ENCODE results near the gene KANK3. TPM values are rescaled to one million over a fixed set of nuclear protein-coding genes. Genes with fewer than 3 reads are reported as not detected.
A peak's percentile ranks its signal among the peaks of the same experiment; 100 is the strongest.

Gene KANK3
- total and polyA plus RNA-seq, 9 of the 15 experiments (the other 6 are each of a cell fraction or from before 2014, with no cell fraction given): 0.03 to 0.40 (median 0.08) TPM; not detected in 6

DNA sequence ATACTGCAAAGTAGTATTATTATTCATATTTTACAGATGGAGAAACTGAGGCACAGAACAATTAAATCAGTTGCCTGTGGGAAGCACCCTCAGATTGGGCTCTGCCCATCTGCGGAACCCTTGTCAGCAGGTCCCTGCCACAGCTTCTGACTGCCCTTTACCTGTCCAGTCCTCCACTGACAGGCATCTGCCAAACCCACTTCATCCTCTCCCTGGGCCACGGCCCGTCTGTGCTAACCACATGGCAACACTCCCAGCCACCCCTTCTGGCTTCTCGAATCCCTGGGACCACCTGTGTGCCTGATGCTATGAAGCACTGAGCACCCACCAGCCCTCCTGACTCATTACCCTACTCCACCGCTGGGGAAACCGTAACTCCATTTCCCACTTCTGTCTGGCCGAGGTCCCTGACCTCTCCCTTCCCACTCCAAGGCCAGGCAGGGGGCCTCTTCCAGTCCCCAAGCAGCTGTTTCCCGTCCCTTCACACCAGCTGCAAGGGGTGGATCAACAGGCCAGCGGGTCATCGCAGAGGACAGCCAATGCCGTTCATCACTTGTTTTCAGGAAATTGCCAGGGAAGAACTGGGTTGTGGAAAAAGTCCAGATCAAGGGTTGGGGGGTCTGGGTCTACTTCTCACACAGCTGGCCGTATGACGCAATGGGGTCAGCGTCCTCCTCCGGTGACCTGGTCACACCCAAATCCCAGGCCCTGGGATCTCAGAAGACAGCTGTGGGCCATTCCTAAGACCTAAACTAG, 2.5 kb downstream of the KANK3 start:
- in situ Hi-C loops (cut with MboI): no loop called here
- no TSS peak for BruUV-seq (replicated peaks)
- intact Hi-C loops (cut with micrococcal nuclease): no loop called here
- H3K4me2 ChIP-seq (ENCODE audit: insufficient read depth, low read length): no peak overlapping the region
- CTCF ChIA-PET (ENCODE audit: low intra/inter-chr PET ratio): no interaction called here
- FAIRE-seq (peak; percentile 29), ATAC-seq (peak; percentile 45), DNase-seq (ENCODE audit: extremely low read depth in 1 of 4, low spot score in 3 of 4) (peak in 2 of 4 experiments; percentile 50 to 59)
- 9% methylated on average over 15 of the region's 15 CpGs for WGBS (ENCODE audit: insufficient coverage, low coverage, missing lambda C conversion rate)
- H3K9ac ChIP-seq (ENCODE audit: insufficient read depth in 1 of 2, low read depth in 2 of 2, low read length in 2 of 2): peak overlapping the region in 1 of 2 experiments; percentile 76; a peak in 2 of 4 replicates
- H3K36me3 ChIP-seq (ENCODE audit: control insufficient read depth, insufficient read depth, low read length): no peaks in the 10 kb centered on the region
- no peaks in the 10 kb centered on the region for H3K9me1 ChIP-seq (ENCODE audit: control insufficient read depth, insufficient read depth, low read length)
- no peak overlapping the region for H3K4me3 ChIP-seq
- H3K79me2 ChIP-seq (ENCODE audit: control insufficient read depth, insufficient read depth, low read length): no peaks in the 10 kb centered on the region
- peaks cover 0 to 10% of the 10 kb centered on the region in 2 experiments; a peak in 3 of 5 replicates for H3K27me3 ChIP-seq (ENCODE audit: control insufficient read depth in 2 of 2, insufficient read depth in 2 of 2, low read length in 2 of 2)
- H4K20me1 ChIP-seq (replicated peaks; ENCODE audit: control insufficient read depth, insufficient read depth, low read length): no peaks in the 10 kb centered on the region
- H3K27ac ChIP-seq (ENCODE audit: extremely low read depth, low read depth, low read length): no peak overlapping the region
- H3K4me1 ChIP-seq (replicated peaks in 1 of 2; ENCODE audit: control insufficient read depth in 2 of 2, insufficient read depth in 2 of 2, low read length in 2 of 2): peaks cover 0 to 32% of the 10 kb centered on the region in 2 experiments; a peak in 3 of 5 replicates
- H2AFZ ChIP-seq (ENCODE audit: low read depth, low read length): peak overlapping the region; percentile 71
- POLR2A ChIA-PET: interaction anchor here (0.7 to 2.0 kb wide), 4 partner anchors 15 to 396 kb away, joined by 3 to 14 read pairs (median 4); partner anchors contain the start of genes NDUFA7 and RPS28
- no peaks in the 10 kb centered on the region for H3K9me3 ChIP-seq (replicated peaks; ENCODE audit: control insufficient read depth, insufficient read depth, low read depth, low read length)
- no peak for TF ChIP-seq FOXJ2 (tag; IDR thresholded peaks at IDR 0.05)
- TF ChIP-seq ATF7 (IDR thresholded peaks at IDR 0.05): peak; percentile 61
- TF ChIP-seq EGR1 (conservative IDR thresholded peaks at IDR 0.05): no peak
- TF ChIP-seq CEBPB (tag; IDR thresholded peaks at IDR 0.05): peak; percentile 55; the same call in 1 of the 2 replicates
- no peak for TF ChIP-seq LARP7 (IDR thresholded peaks at IDR 0.05)
- no peak for TF ChIP-seq BDP1 (IDR thresholded peaks at IDR 0.05; ENCODE audit: insufficient read depth, insufficient read length)
- no peak for TF ChIP-seq PPARD (CRISPR knock-in tag; IDR thresholded peaks at IDR 0.05)
- TF ChIP-seq CTCFL (IDR thresholded peaks at IDR 0.05; ENCODE audit: borderline replicate concordance, insufficient read depth, low read depth, low read length, poor library complexity, severe bottlenecking): peak; percentile 8
- TF ChIP-seq POLR2H (tag; IDR thresholded peaks at IDR 0.05; ENCODE audit: low read depth): no peak
- TF ChIP-seq, protein P1, sequence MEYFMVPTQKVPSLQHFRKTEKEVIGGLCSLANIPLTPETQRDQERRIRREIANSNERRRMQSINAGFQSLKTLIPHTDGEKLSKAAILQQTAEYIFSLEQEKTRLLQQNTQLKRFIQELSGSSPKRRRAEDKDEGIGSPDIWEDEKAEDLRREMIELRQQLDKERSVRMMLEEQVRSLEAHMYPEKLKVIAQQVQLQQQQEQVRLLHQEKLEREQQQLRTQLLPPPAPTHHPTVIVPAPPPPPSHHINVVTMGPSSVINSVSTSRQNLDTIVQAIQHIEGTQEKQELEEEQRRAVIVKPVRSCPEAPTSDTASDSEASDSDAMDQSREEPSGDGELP (CRISPR knock-in tag; IDR thresholded peaks at IDR 0.05; ENCODE audit: borderline replicate concordance): peak; percentile 80
- TF ChIP-seq, protein P2, sequence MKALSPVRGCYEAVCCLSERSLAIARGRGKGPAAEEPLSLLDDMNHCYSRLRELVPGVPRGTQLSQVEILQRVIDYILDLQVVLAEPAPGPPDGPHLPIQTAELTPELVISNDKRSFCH (CRISPR knock-in tag; IDR thresholded peaks at IDR 0.05): no peak
- TF ChIP-seq, protein P2 (tag; IDR thresholded peaks at IDR 0.05): 0 out of 2 replicates have a peak, but pooled peaks have one; percentile 27
- no peak for TF ChIP-seq ZNF197 (CRISPR knock-in tag; IDR thresholded peaks at IDR 0.05; ENCODE audit: low read depth)
- TF ChIP-seq TAL1 (IDR thresholded peaks at IDR 0.05): no peak
- TF ChIP-seq, protein P3, sequence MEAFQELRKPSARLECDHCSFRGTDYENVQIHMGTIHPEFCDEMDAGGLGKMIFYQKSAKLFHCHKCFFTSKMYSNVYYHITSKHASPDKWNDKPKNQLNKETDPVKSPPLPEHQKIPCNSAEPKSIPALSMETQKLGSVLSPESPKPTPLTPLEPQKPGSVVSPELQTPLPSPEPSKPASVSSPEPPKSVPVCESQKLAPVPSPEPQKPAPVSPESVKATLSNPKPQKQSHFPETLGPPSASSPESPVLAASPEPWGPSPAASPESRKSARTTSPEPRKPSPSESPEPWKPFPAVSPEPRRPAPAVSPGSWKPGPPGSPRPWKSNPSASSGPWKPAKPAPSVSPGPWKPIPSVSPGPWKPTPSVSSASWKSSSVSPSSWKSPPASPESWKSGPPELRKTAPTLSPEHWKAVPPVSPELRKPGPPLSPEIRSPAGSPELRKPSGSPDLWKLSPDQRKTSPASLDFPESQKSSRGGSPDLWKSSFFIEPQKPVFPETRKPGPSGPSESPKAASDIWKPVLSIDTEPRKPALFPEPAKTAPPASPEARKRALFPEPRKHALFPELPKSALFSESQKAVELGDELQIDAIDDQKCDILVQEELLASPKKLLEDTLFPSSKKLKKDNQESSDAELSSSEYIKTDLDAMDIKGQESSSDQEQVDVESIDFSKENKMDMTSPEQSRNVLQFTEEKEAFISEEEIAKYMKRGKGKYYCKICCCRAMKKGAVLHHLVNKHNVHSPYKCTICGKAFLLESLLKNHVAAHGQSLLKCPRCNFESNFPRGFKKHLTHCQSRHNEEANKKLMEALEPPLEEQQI (IDR thresholded peaks at IDR 0.05): no peak

Measured in K562 (cell line).